ENCODE measurements around the gene MEIKIN. TPM values are rescaled to one million over a fixed set of nuclear protein-coding genes. Genes with fewer than 3 reads are reported as not detected.

The MEIKIN gene, protein sequence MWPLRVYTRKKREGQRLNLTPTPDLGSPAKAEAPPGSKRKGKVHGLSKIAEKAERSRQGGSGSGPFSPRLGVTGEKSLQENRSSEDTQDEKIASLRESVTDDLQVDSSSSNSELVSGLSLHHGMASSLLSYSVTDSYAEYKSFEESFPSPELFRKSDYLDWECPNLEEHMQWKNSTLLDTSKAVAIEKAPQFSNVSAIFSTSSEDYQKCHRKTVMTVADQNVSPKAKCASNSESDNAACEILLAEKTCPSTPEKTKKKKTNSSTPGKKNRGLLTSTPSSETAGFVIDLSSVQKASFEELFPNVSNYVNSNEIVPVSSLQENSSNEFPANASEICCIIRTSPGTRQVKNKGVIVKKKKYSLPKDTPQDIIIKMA
- total RNA-seq, result not detected in 3 replicates

DNA sequence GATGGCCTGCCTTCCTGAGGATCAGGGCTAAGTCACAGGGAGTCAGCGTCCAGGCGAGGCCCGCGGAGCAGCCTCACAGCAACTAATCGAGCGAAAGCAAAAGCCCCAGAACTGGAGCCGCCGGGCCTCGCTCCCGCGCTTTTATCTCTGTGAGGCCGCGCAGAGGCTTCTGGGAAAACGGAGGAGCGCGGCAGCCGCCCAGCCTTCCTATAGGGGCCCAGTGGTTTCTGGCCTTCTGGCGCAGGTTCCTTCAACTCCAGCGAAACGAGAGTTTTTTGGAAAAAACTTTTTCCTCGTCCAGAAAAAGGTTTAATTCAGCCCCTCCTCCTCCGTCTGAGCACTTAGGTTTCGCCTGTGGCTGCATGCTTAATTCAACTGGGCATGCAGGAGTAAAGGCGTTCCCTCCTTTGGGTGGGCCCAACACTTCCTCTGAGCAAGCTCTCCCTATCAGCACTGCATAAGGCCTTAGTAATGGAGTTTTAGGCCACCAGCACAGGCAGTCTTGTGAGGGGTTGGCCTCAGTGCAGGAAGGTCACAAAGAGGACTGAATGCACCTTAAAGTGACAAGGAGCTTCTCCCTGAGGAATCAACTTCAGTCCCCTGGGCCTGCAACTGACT is at the start of gene MEIKIN:
Gene MEIKIN (minus strand): TSS at position 113 of the 618 bp plus-strand sequence. CDS start 158 bp downstream, outside the sequence.
- TF ChIP-seq CTCF (IDR thresholded peaks at IDR 0.05; ENCODE audit: unreplicated experiment), result no peak
- Mint-ChIP-seq H3K4me1 (no peaks in the 10 kb centered on the region), H3K4me3 (no peak within 1 kb of the TSS), H3K27ac (no peak within 1 kb of the TSS), H3K9me3 (no peaks in the 10 kb centered on the region), H3K36me3 (no peaks in the 10 kb centered on the region), H3K27me3 (ENCODE audit: low read depth) (peaks cover 5% of the 10 kb centered on the region)
- no peak for DNase-seq (ENCODE audit: low spot score in 2 of 2, unreplicated experiment in 2 of 2)

DNA sequence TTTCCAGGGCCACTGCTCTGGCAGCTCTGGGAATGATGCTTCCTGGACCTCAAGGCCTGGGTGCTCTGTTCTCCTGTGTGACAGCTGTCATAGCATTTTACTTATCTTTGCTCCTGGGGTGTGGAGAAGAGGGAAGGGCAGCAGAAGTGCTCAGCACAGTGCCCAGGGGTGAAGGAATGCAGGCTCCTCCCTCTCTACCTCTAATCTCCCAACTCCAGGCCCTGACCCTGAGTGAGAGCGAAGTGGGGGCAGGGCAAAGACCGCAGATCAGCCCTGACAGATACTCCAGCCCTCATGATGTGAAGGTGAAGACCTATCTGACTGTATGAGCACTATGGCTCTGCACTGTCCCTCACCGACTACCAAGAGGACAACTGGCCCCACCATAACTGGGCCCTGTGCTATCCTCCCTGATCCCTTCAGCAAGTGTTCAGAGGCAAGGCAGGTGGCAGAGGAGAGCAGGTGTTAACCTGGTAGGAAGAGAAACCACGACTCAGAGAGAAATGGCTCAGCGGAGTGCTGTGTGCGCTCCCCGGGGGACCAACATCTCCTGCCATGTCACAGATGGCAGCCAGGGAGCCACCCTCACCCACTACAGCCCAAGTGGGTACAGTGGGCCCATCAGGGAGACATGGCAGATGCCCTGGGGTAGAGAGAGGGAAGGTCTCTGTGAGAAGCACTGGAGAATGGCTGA is 49.2 kb upstream of the MEIKIN start:
- DNase-seq (ENCODE audit: low spot score in 2 of 2, unreplicated experiment in 2 of 2), result no peak
- Mint-ChIP-seq H3K4me1 (no peaks in the 10 kb centered on the region), H3K36me3 (no peaks in the 10 kb centered on the region), H3K9me3 (no peaks in the 10 kb centered on the region), H3K27ac (no peak overlapping the region), H3K27me3 (ENCODE audit: low read depth) (no peaks in the 10 kb centered on the region), H3K4me3 (no peak overlapping the region)
- no peak for TF ChIP-seq CTCF (IDR thresholded peaks at IDR 0.05; ENCODE audit: unreplicated experiment)

- Mint-ChIP-seq H3K36me3 (no peaks in the 10 kb centered on the region), H3K4me1 (no peaks in the 10 kb centered on the region), H3K9me3 (no peaks in the 10 kb centered on the region), H3K27ac (no peak overlapping the region), H3K4me3 (no peak overlapping the region), H3K27me3 (ENCODE audit: low read depth) (no peaks in the 10 kb centered on the region)
- no peak for DNase-seq (ENCODE audit: low spot score in 2 of 2, unreplicated experiment in 2 of 2)
- TF ChIP-seq CTCF (IDR thresholded peaks at IDR 0.05; ENCODE audit: unreplicated experiment), result no peak
Observed at GRCh38 chr5:131994090-131994489, 48.6 kb upstream of the MEIKIN start.

DNA sequence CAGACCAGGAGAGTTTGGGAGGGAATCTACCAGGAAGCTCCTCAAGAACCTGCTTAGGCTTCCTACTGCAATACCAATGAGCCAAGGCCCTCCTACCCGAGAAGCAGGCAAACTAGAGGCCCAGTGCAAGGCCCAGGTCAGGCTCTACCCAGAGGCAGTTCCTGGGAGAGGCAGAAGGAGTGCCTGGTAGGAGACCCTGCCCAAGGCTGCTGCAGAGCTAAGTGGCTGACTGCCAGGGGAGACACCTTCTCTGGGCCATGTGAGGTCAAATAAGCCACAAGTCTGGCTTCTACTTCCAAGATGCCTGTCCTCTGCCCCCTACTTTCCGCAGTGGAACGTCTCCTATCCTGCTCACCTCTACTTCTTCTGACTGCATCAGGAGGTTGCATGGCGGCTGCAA is 48.2 kb upstream of the MEIKIN start:
- Mint-ChIP-seq H3K4me3 (no peak overlapping the region), H3K4me1 (no peaks in the 10 kb centered on the region), H3K27ac (no peak overlapping the region), H3K36me3 (no peaks in the 10 kb centered on the region), H3K27me3 (ENCODE audit: low read depth) (no peaks in the 10 kb centered on the region), H3K9me3 (no peaks in the 10 kb centered on the region)
- TF ChIP-seq CTCF (IDR thresholded peaks at IDR 0.05; ENCODE audit: unreplicated experiment), result no peak
- no peak for DNase-seq (ENCODE audit: low spot score in 2 of 2, unreplicated experiment in 2 of 2)

DNA sequence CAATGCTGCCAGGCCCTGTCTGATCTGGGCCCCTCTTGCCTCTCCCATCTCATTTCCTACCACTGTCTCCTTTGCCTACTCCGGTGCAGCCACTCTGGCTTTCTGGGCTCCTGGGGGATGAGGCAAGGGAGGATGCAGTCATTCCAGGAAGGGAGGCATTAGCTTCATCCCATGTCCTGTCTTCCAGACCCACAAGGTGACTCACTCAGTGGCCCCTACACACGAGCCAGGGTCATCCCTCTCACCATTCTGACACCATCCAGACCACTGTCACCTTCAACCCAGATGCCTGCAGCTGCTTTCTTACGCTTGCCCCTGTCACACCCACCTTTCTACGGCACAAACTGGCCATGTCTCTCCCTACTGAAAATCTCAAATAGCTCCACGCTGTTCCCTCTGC is 46.9 kb upstream of the MEIKIN start:
- Mint-ChIP-seq H3K27me3 (ENCODE audit: low read depth) (no peaks in the 10 kb centered on the region), H3K4me3 (no peak overlapping the region), H3K4me1 (no peaks in the 10 kb centered on the region), H3K36me3 (no peaks in the 10 kb centered on the region), H3K27ac (no peak overlapping the region), H3K9me3 (no peaks in the 10 kb centered on the region)
- DNase-seq (ENCODE audit: low spot score in 2 of 2, unreplicated experiment in 2 of 2), result no peak
- no peak for TF ChIP-seq CTCF (IDR thresholded peaks at IDR 0.05; ENCODE audit: unreplicated experiment)

All from mesothelial cell of epicardium (in vitro differentiated cells).